DOHH2 (cell line): ENCODE data around the gene FBXW7.

Experiments
- CTCF ChIP-seq: fragments of 200-600 bp; sonication (generic); IDR thresholded peaks from one replicate; pipeline ENCODE4 v1.5.1; 2014; ENCODE audit warnings: antibody characterized with exemption, mild to moderate bottlenecking, low read depth, low read length; ENCODE audit not compliant: poor library complexity, severe bottlenecking
- EZH2phosphoT487 ChIP-seq: fragments of 200-600 bp; sonication (generic); IDR thresholded peaks from 2 replicates; pipeline ENCODE4 v1.6.1; 2017; ENCODE audit warnings: borderline replicate concordance, mild to moderate bottlenecking, antibody characterized with exemption, low read length, moderate library complexity, mixed read lengths

DNA sequence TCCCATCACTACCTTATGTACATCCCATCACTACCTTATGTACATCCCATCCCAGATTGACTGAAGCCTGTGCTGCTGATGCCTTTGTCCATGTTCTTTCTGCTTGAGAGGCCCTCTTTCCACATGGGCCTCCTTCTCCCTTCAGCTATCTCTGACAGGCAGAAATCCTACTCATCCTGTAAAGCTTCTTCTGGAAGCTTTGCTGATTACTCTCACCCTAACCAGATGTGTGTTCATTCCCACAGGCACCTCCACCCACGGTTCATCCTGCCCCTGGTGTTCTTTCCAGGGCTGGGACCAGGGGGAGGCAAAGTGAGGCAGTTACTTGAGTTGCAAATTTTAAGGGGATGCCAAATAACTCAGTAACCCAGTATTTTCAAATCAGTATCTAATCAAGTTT, 22.5 kb upstream of the FBXW7 start:
- TF ChIP-seq CTCF (no peak), EZH2phosphoT487 (no peak)
